Left hindlimb (tissue), 1 donor: Measurements from ENCODE around the gene CDRT15L2.
"Not testable (repeated sequence)": the region's sequence is repeated elsewhere in the genome, so short reads cannot be mapped to it uniquely, and the experiment has no call there.

Experiments used
- DNase-seq: peaks from one replicate; pipeline ENCODE4 v3.0.0-alpha.2; 2018

CDRT15L2 gene

GRCh38 chr17:20575071-20575470 lies 4.5 kb upstream of the CDRT15L2 start:
- not testable (repeated sequence) for DNase-seq

GRCh38 chr17:20583891-20584577 lies 4.5 kb downstream of the CDRT15L2 start:
- not testable (repeated sequence) for DNase-seq

DNA sequence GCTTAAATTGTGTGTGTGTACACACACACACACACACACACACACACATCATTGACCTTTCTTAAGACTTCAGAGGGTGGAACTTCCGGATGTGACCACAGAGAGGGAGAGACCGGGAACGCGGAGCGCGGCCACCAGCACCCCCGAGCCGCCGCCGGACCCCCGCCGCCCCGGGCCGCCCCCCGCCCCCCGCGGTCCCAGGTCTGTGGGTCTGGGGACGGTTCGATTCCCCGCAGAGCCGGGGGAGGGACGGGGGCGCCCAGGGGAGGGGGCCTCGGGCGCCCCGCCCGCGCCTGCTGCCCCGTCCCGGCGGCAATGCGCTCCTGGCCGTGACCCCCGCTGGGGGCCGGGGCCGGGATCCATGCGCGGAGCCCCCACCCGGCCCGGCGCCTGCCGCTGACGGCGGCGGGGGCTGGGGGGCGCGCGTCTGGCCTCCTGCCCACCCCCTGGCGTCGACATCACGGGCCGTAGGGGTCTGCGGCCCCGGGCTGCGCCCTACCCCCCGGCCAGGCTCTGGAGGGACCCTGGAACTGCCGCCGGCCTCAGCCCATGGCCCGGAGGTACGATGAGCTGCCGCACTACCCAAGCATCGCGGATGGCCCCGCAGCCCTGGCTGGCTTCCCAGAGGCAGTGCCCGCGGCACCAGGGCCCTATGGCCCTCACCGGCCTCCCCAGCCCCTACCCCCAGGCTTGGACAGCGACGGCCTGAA lies 9.4 kb downstream of the CDRT15L2 start:
- DNase-seq = not testable (repeated sequence)

DNA sequence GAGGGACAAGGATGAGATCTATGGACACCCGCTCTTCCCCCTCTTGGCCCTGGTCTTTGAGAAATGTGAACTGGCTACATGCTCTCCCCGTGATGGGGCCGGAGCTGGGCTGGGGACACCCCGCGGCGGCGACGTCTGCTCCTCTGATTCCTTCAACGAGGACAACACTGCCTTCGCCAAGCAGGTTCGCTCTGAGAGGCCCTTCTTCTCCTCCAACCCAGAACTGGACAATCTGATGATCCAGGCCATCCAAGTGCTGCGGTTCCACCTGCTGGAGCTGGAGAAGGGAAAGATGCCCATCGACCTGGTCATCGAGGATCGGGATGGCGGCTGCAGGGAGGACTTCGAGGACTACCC lies 9.9 kb downstream of the CDRT15L2 start:
- DNase-seq = not testable (repeated sequence)

- DNase-seq = not testable (repeated sequence)
These were observed 11.5 kb downstream of the CDRT15L2 start for GRCh38 chr17:20591040-20591439.

DNA sequence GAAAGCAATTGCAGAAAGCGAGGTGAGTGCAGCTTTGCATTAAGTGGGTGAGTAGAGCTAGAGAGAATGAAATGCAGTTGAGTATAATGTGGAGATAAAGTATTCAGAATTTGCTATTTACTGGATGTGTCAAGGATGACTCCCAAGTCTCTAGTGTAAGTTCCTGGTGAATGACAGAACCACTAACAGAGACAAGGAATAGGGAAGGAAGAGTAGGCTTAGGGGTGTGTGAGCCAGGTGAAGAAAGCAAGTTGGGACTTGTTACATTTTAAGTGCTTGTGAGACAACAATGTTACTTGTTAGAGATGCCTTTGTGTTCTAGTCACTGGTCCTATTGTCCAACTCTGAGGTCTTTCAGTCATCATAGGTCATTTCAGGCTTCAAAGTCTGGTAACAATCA lies 26.0 kb downstream of the CDRT15L2 start:
- DNase-seq = not testable (repeated sequence)

- DNase-seq = not testable (repeated sequence)
These were observed 30.0 kb downstream of the CDRT15L2 start for GRCh38 chr17:20609490-20609889.

DNA sequence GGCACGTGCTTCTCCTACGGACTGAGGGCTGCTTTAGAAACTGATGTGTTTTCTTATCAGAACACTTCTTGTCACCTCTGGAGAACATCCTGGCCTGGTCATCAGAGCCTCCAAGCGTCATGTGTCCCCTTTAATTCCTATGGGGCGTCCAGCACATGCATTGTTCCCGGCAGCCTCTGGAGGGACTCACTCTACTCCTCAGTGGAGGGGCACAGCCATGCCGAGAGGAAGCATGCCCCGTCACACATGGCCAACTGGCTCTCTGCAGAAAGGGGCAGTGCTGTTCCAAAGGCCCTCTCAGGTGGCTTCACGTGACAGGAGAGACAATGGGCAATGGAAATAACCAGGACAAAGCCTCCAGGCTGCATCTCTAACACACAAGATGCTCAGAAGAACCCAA lies 31.8 kb downstream of the CDRT15L2 start:
- no peak for DNase-seq

GRCh38 chr17:20612635-20613034 lies 33.1 kb downstream of the CDRT15L2 start:
- DNase-seq = no peak

DNA sequence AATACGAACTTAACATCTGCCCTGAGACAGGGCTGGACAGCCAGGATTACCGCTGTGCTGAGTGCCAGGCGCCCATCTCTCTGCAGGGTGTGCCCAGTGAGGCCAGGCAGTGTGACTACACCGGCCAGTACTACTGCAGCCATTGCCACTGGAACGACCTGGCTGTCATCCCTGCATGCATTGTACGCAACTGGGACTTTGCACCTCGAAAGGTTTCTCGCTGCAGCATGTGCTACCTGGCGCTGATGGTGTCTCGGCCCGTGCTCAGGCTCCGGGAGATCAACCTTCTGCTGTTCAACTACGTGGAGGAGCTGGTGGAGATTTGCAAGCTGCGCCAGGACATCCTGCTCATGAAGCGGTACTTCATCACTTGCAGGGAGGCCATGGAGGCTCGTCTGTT lies 33.7 kb downstream of the CDRT15L2 start:
- no peak for DNase-seq

DNA sequence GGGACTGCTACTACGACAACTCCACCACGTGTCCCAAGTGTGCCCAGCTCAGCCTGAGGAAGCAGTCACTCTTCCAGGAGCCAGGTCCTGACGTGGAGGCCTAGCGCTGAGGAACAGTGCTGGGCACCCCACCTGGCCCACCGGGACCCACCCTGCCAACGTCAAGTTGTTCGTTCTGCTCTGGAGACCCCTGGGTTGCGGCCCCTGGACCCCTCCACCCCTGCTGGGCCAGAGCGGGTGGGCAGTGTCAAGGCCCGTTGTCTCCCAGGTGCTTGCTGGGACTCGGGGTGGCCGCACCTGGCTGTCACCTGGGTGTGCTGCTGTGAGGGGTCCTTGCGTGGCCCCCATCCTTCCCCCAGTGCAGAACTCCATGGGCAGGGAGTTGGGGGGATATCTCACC lies 34.4 kb downstream of the CDRT15L2 start:
- no peak for DNase-seq

GRCh38 chr17:20615461-20615860 lies 35.9 kb downstream of the CDRT15L2 start:
- DNase-seq = not testable (repeated sequence)
